ENCODE data around the gene DEPDC7. TPM values are rescaled to one million over a fixed set of nuclear protein-coding genes. Genes with fewer than 3 reads are reported as not detected.

Gene DEPDC7
- total RNA-seq, 2 experiments from 2014 or later = 2.5 to 2.8 TPM

Other genes with a start within 250 kb of the DEPDC7 start
- gene CCDC73, start 221.2 kb upstream of the DEPDC7 start, total RNA-seq = under 1 TPM; 0.04 TPM
- gene PRRG4, start 186.0 kb upstream of the DEPDC7 start, total RNA-seq = under 1 TPM; 0.67 to 0.76 TPM
- gene QSER1, start 123.1 kb upstream of the DEPDC7 start, total RNA-seq = 10 to 100 TPM; 13.6 to 14.9 TPM
- 10 to 100 TPM; 21.0 to 21.2 TPM for gene TCP11L1, start 23.7 kb downstream of the DEPDC7 start, total RNA-seq
- 10 to 100 TPM; 33.7 to 40.2 TPM for gene CSTF3, start 145.6 kb downstream of the DEPDC7 start, total RNA-seq
- gene HIPK3, start 241.5 kb downstream of the DEPDC7 start, total RNA-seq = 10 to 100 TPM; 41.2 to 43.8 TPM

Data from activated CD8-positive, alpha-beta memory T cell treated with anti-CD3 and anti-CD28 coated beads for 36 hours (primary cell).